Gastrocnemius medialis (tissue), 4 donors: ENCODE data around the gene SLC17A9.

Experiments used
- CTCF ChIP-seq, 5 experiments: fragments of 450-650 bp in 3 of 5; fragments of 200-600 bp in 2 of 5; sonication (generic) in 2 of 5; IDR thresholded peaks in 4 of 5; conservative IDR thresholded peaks in 1 of 5; 1 replicate in 4 of 5; 2 replicates in 1 of 5; pipeline ENCODE4 v1.5.1; 2016 to 2019; ENCODE audit warnings: antibody characterized with exemption in 5 of 5, mild to moderate bottlenecking in 3 of 5, moderate library complexity in 3 of 5
- POLR2A ChIP-seq, 2 donors: fragments of 450-650 bp; IDR thresholded peaks; one replicate each; pipeline ENCODE4 v1.6.1; 2017; ENCODE audit warnings: antibody characterized with exemption in 2 of 2, mild to moderate bottlenecking in 2 of 2, moderate library complexity in 2 of 2

- TF ChIP-seq CTCF (IDR thresholded peaks at IDR 0.05 in 4 of 5, conservative IDR thresholded peaks at IDR 0.05 in 1 of 5) (no peak), POLR2A (IDR thresholded peaks at IDR 0.05) (no peak)
Observed at GRCh38 chr20:62908971-62909791, 43.3 kb upstream of the SLC17A9 start.
